ENCODE results near the gene C17orf75. TPM values are rescaled to one million over a fixed set of nuclear protein-coding genes. Genes with fewer than 3 reads are reported as not detected.

C17orf75 gene
- total RNA-seq, 1 donor from 2014 or later = 22.7 TPM

Other genes with a start within 250 kb of the C17orf75 start
- gene RHOT1, start 199.7 kb downstream of the C17orf75 start, total RNA-seq = 32.4 TPM
- 0.40 TPM for gene RHBDL3, start 76.3 kb downstream of the C17orf75 start, total RNA-seq
- 131 TPM for gene ZNF207, start 8.0 kb upstream of the C17orf75 start, total RNA-seq
- gene PSMD11, start 102.3 kb upstream of the C17orf75 start, total RNA-seq = 61.7 TPM
- 2.0 TPM for gene CDK5R1, start 144.8 kb upstream of the C17orf75 start, total RNA-seq

Measured in mucosa of gallbladder (tissue), 1 donor.